Occipital lobe (tissue), 2 donors: ENCODE measurements around the gene ADAM33. TPM values are rescaled to one million over a fixed set of nuclear protein-coding genes. Genes with fewer than 3 reads are reported as not detected.

ENCODE experiments used
- DNase-seq: peaks from one replicate; lab custom pipeline; 2025; lab: John Stamatoyannopoulos, UW
- total RNA-seq: library from RNA; depleted of rRNA; stranded (reverse); fragments of >200 nt; gene quantifications from one replicate; pipeline ENCODE4 v1.2.3, GENCODE V29; 2014

The ADAM33 gene
- total RNA-seq, 1 donor from 2014 or later, result 3.6 TPM

GRCh38 chr20:3648951-3649350, 32.9 kb downstream of the ADAM33 start:
- DNase-seq, result no peak

GRCh38 chr20:3647473-3647872, 34.3 kb downstream of the ADAM33 start:
- no peak for DNase-seq

- no peak for DNase-seq
Observed at GRCh38 chr20:3646651-3647050, 35.2 kb downstream of the ADAM33 start.

GRCh38 chr20:3646067-3646440, 35.8 kb downstream of the ADAM33 start:
- DNase-seq, result no peak

GRCh38 chr20:3645309-3646066, 36.3 kb downstream of the ADAM33 start:
- no peak for DNase-seq

- no peak for DNase-seq
Observed at GRCh38 chr20:3640259-3640658, 41.6 kb downstream of the ADAM33 start.

- DNase-seq, result no peak
Observed at GRCh38 chr20:3635346-3635745, 46.5 kb downstream of the ADAM33 start.

GRCh38 chr20:3633913-3634478, 47.8 kb downstream of the ADAM33 start:
- DNase-seq, result no peak

GRCh38 chr20:3632311-3633004, 49.4 kb downstream of the ADAM33 start:
- DNase-seq, result no peak

- no peak for DNase-seq
Observed at GRCh38 chr20:3631534-3631933, 50.3 kb downstream of the ADAM33 start.

GRCh38 chr20:3630429-3630828, 51.4 kb downstream of the ADAM33 start:
- no peak for DNase-seq

GRCh38 chr20:3629893-3630292, 51.9 kb downstream of the ADAM33 start:
- DNase-seq, result no peak

GRCh38 chr20:3628502-3629314, 53.1 kb downstream of the ADAM33 start:
- no peak for DNase-seq

- no peak for DNase-seq
Observed at GRCh38 chr20:3627476-3627875, 54.3 kb downstream of the ADAM33 start.

GRCh38 chr20:3622406-3622805, 59.4 kb downstream of the ADAM33 start:
- no peak for DNase-seq

- no peak for DNase-seq
Observed at GRCh38 chr20:3621111-3621510, 60.7 kb downstream of the ADAM33 start.

Other genes with a start within 250 kb of the ADAM33 start
- 63.8 TPM for gene ATRN, start 211.0 kb downstream of the ADAM33 start, total RNA-seq
- gene GFRA4, start 18.6 kb downstream of the ADAM33 start, total RNA-seq, result not detected
- 0.16 TPM for gene SIGLEC1, start 30.6 kb upstream of the ADAM33 start, total RNA-seq
- gene HSPA12B, start 50.7 kb upstream of the ADAM33 start, total RNA-seq, result 1.7 TPM
- 18.9 TPM for gene ADISSP, start 85.7 kb upstream of the ADAM33 start, total RNA-seq
- 0.16 TPM for gene SPEF1, start 99.4 kb upstream of the ADAM33 start, total RNA-seq
- 55.4 TPM for gene CENPB, start 104.7 kb upstream of the ADAM33 start, total RNA-seq
- gene CDC25B, start 114.3 kb upstream of the ADAM33 start, total RNA-seq, result 4.5 TPM
- gene AP5S1, start 138.5 kb upstream of the ADAM33 start, total RNA-seq, result 5.5 TPM
- gene MAVS, start 164.8 kb upstream of the ADAM33 start, total RNA-seq, result 8.0 TPM
- gene PANK2, start 207.4 kb upstream of the ADAM33 start, total RNA-seq, result 61.6 TPM